Measurements from ENCODE around the gene ELOA2. TPM values are rescaled to one million over a fixed set of nuclear protein-coding genes. Genes with fewer than 3 reads are reported as not detected.

ELOA2 gene
- total and polyA plus RNA-seq, 2 of the 4 experiments (the other 2 are of a cell fraction) = not detected

DNA sequence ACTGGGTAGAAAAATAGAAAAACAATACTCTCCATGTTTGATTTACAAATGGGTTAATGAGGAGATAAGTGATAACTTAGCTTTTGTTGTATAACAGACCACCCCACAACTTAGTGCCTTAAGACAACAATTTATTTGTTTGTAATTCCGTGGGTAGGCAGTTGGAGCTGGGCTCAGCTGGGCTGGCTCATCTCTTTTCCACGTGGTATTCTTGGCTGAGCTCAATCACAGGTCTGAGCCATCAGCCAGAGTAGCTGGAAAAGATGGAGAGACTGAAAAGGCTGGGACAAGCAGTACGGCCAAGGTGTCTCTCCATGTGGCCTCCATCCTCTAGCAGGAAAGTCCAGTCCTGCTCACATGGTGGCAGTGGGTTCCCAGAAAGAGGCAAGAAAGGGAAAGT, 32.2 kb upstream of the ELOA2 start:
- Histone ChIP-seq H3K9me1 (ENCODE audit: insufficient read depth, low read length) (no peaks in the 10 kb centered on the region), H2BK20ac (ENCODE audit: low read depth, low read length) (no peak overlapping the region), H3K9ac (ENCODE audit: low read depth, low read length) (no peak overlapping the region), H4K5ac (ENCODE audit: low read depth, low read length) (no peak overlapping the region), H3K14ac (replicated peaks; ENCODE audit: low read depth, low read length) (no peak overlapping the region), H4K20me1 (ENCODE audit: insufficient read depth, low read length) (no peaks in the 10 kb centered on the region), H3K4me1 (ENCODE audit: control insufficient read depth, insufficient read depth, low read length) (no peaks in the 10 kb centered on the region), H3K4me2 (ENCODE audit: low read depth, low read length) (no peak overlapping the region), H4K8ac (ENCODE audit: low read depth in 2 of 2, low read length in 2 of 2) (no peak overlapping the region), H4K91ac (ENCODE audit: insufficient read depth, low read depth, low read length) (no peak overlapping the region), H3K23ac (ENCODE audit: low read depth, low read length) (no peak overlapping the region), H3K18ac (ENCODE audit: low read depth, low read length) (no peak overlapping the region), H2AK9ac (replicated peaks; ENCODE audit: low read depth, low read length, poor library complexity) (no peak overlapping the region), H2BK15ac (ENCODE audit: low read depth, low read length) (no peak overlapping the region), H3K4me3 (ENCODE audit: insufficient read depth, low read depth, low read length) (no peak overlapping the region), H3K27ac (ENCODE audit: insufficient read depth, low read length) (no peak overlapping the region), H2AFZ (replicated peaks; ENCODE audit: low read length, poor library complexity) (no peak overlapping the region), H3K4ac (ENCODE audit: low read depth, low read length) (no peak overlapping the region), H3K9me3 (ENCODE audit: control insufficient read depth, insufficient read depth, low read length) (no peaks in the 10 kb centered on the region), H2AK5ac (ENCODE audit: low read depth, low read length) (no peak overlapping the region), H3K79me1 (ENCODE audit: low read depth in 1 of 2, low read length in 2 of 2) (no peaks in the 10 kb centered on the region), H2BK120ac (ENCODE audit: low read depth, low read length) (no peak overlapping the region), H3K56ac (ENCODE audit: extremely low read depth, insufficient read depth, low read length) (no peak overlapping the region), H3K36me3 (ENCODE audit: control insufficient read depth, insufficient read depth, low read length) (no peaks in the 10 kb centered on the region), H3K27me3 (ENCODE audit: control insufficient read depth, insufficient read depth, low read length) (no peaks in the 10 kb centered on the region), H2BK5ac (ENCODE audit: low read depth, low read length, poor library complexity, severe bottlenecking) (no peak overlapping the region)
- CTCF ChIA-PET = interaction anchor here (1.0 kb wide), 1 partner anchor 9 kb away, joined by 3 read pairs; no protein-coding TSS in a partner anchor
- in situ Hi-C loops (cut with MboI; ENCODE audit: low sequenced_read_pairs) = no loop called here
- no peak for DNase-seq
- no TSS peak for BruUV-seq (replicated peaks)
- intact Hi-C loops (cut with micrococcal nuclease) = no loop called here
- ATAC-seq (ENCODE audit: low read depth) = no peak
- TF ChIP-seq, protein P1, sequence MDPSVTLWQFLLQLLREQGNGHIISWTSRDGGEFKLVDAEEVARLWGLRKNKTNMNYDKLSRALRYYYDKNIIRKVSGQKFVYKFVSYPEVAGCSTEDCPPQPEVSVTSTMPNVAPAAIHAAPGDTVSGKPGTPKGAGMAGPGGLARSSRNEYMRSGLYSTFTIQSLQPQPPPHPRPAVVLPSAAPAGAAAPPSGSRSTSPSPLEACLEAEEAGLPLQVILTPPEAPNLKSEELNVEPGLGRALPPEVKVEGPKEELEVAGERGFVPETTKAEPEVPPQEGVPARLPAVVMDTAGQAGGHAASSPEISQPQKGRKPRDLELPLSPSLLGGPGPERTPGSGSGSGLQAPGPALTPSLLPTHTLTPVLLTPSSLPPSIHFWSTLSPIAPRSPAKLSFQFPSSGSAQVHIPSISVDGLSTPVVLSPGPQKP (IDR thresholded peaks at IDR 0.05; ENCODE audit: borderline replicate concordance, low read depth, low read length) = no peak
- TF ChIP-seq, protein P2, sequence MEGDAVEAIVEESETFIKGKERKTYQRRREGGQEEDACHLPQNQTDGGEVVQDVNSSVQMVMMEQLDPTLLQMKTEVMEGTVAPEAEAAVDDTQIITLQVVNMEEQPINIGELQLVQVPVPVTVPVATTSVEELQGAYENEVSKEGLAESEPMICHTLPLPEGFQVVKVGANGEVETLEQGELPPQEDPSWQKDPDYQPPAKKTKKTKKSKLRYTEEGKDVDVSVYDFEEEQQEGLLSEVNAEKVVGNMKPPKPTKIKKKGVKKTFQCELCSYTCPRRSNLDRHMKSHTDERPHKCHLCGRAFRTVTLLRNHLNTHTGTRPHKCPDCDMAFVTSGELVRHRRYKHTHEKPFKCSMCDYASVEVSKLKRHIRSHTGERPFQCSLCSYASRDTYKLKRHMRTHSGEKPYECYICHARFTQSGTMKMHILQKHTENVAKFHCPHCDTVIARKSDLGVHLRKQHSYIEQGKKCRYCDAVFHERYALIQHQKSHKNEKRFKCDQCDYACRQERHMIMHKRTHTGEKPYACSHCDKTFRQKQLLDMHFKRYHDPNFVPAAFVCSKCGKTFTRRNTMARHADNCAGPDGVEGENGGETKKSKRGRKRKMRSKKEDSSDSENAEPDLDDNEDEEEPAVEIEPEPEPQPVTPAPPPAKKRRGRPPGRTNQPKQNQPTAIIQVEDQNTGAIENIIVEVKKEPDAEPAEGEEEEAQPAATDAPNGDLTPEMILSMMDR (conservative IDR thresholded peaks at IDR 0.05; ENCODE audit: low read depth, low read length) = no peak
- no peak for TF ChIP-seq NFE2L2 (IDR thresholded peaks at IDR 0.05; ENCODE audit: low read depth, low read length)
- TF ChIP-seq RAD21 (IDR thresholded peaks at IDR 0.05; ENCODE audit: low read length) = no peak
- no peak for TF ChIP-seq BHLHE40 (IDR thresholded peaks at IDR 0.05; ENCODE audit: low read depth, low read length)
- no peak for TF ChIP-seq POLR2A (IDR thresholded peaks at IDR 0.05; ENCODE audit: low read depth, low read length)
- no peak for TF ChIP-seq MXI1 (IDR thresholded peaks at IDR 0.05; ENCODE audit: borderline replicate concordance, low read depth, low read length)
- no peak for TF ChIP-seq RCOR1 (IDR thresholded peaks at IDR 0.05; ENCODE audit: insufficient replicate concordance, low read length)
- TF ChIP-seq MAFK (IDR thresholded peaks at IDR 0.05; ENCODE audit: low read depth, low read length) = no peak
- TF ChIP-seq MAZ (IDR thresholded peaks at IDR 0.05; ENCODE audit: borderline replicate concordance, low read depth, low read length) = no peak
- TF ChIP-seq FOS (IDR thresholded peaks at IDR 0.05; ENCODE audit: low read depth, low read length) = no peak
- TF ChIP-seq SMC3 (IDR thresholded peaks at IDR 0.05; ENCODE audit: low read depth, low read length) = no peak
- no peak for TF ChIP-seq CEBPB (IDR thresholded peaks at IDR 0.05; ENCODE audit: low read depth, low read length)
- TF ChIP-seq RFX5 (IDR thresholded peaks at IDR 0.05; ENCODE audit: low read depth, low read length) = no peak
- no peak for TF ChIP-seq USF2 (IDR thresholded peaks at IDR 0.05; ENCODE audit: low read depth, low read length)
- no peak for TF ChIP-seq CHD1 (IDR thresholded peaks at IDR 0.05; ENCODE audit: low read depth, low read length)
- dilution Hi-C loops (cut with HindIII; ENCODE audit: low sequenced_read_pairs, unreplicated experiment) = no loop called here
- WGBS, 2 experiments (ENCODE audit: extremely low coverage in 2 of 2, insufficient read length in 1 of 2) = no CpG with 5 or more reads among the region's 3 CpGs
- POLR2A ChIA-PET (ENCODE audit: unreplicated experiment) = no interaction called here

All from IMR-90 (cell line).